Measurements from ENCODE around the gene USH1C.

DNA sequence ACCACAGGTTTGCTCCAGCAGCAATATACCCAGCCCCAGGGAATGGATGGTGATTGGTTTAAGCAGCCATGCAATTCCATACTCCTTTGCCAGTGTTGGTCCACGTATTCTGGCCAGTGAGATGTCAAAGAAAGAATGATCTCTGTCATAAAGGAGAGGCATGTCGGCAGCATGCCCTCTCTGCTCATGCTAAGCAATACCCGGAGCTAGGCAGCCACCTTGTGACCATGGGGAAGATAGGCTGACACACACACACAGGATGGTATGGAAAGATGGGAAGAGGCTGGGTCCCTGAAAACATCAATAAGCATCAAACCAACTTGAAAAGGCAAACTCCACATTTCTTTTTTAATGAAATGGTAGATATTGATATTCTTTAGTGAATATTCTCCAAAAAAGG, 72.7 kb downstream of the USH1C start:
- TF ChIP-seq EZH2 (IDR thresholded peaks at IDR 0.05) (no peak), POLR2AphosphoS5 (IDR thresholded peaks at IDR 0.05; ENCODE audit: borderline replicate concordance, low read depth, low read length) (no peak), FOXP2 (optimal IDR thresholded peaks at IDR 0.05; ENCODE audit: control extremely low read depth, extremely low read length, insufficient read depth) (no peak)
